ENCODE results near the gene MTAP.

GRCh38 chr9:21936161-21936560 is 133.7 kb downstream of the MTAP start:
- TF ChIP-seq, protein P1, sequence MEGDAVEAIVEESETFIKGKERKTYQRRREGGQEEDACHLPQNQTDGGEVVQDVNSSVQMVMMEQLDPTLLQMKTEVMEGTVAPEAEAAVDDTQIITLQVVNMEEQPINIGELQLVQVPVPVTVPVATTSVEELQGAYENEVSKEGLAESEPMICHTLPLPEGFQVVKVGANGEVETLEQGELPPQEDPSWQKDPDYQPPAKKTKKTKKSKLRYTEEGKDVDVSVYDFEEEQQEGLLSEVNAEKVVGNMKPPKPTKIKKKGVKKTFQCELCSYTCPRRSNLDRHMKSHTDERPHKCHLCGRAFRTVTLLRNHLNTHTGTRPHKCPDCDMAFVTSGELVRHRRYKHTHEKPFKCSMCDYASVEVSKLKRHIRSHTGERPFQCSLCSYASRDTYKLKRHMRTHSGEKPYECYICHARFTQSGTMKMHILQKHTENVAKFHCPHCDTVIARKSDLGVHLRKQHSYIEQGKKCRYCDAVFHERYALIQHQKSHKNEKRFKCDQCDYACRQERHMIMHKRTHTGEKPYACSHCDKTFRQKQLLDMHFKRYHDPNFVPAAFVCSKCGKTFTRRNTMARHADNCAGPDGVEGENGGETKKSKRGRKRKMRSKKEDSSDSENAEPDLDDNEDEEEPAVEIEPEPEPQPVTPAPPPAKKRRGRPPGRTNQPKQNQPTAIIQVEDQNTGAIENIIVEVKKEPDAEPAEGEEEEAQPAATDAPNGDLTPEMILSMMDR (conservative IDR thresholded peaks at IDR 0.05): no peak
- TF ChIP-seq ZFX (IDR thresholded peaks at IDR 0.05): no peak
